22Rv1 (cell line): ENCODE data around the gene CRY1.

Experiments used
- CTCF ChIP-seq: fragments of 450-650 bp; IDR thresholded peaks from 2 replicates; pipeline ENCODE4 v1.5.1; 2017; ENCODE audit warnings: mild to moderate bottlenecking
- ZFX ChIP-seq: fragments of 450-650 bp; IDR thresholded peaks from 2 replicates; pipeline ENCODE4 v1.6.1; 2017; ENCODE audit warnings: antibody characterized with exemption, borderline replicate concordance

- TF ChIP-seq CTCF (no peak), ZFX (no peak)
Observed at GRCh38 chr12:106941481-106942156, 151.7 kb downstream of the CRY1 start.
